GM21723 (cell line): Measurements from ENCODE around the gene SNORC.

ENCODE experiments used
- ATAC-seq: cut with Tn5 transposase; IDR thresholded peaks from one replicate; pipeline ENCODE4 v1.9.1; 2021; ENCODE audit warnings: mild to moderate bottlenecking, moderate library complexity; ENCODE audit not compliant: unreplicated experiment

SNORC gene

DNA sequence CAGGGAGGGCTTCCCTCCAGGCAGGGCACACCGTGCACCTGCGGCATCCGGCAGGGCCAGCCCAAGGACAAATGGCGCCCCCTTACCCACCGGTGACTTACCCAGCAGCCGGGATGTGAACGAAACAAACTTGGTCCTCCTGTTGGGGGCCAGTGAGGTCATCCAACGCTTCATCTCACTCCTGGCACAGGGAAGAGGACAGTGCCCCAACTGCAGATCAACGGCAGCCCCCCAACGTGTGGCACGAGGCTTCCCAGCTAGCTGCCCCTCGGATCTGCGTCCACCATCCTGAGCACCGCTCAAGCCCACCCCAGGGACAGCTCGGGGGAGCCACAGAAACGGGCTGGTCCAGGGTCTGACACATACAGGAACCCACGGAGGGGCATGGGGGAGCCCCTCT, 12.0 kb downstream of the SNORC start:
- no peak for ATAC-seq

DNA sequence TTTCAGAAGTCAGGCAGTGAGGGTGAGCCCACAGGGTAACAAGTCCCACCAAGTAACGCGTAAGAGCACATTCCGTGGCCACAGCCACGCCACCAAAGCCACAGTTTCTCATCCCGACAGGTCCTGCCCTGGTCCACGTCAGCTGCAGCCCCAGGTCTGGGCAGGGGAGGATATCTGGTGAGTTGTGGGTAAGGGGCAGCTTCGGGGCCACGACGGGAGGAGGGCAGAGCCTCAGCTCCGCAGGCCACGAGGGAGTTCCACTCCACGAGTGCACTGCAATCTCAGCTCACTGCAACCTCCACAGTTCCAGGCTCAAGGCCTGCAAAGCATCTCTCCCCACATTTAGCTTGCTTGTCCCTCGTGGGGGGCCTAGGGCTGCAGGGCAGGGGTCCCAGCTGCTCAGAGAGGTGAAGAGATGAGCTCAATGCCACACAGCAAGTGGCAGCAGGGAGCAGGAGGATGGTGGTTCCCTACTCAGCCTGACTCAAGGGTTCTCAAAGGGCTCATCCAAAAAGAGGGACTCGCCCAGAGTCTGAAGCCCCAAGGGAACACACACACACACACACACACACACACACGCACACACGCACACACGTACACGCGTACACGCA, 12.5 kb downstream of the SNORC start:
- ATAC-seq, result no peak

- no peak for ATAC-seq
These were observed 13.2 kb downstream of the SNORC start for GRCh38 chr2:232883116-232883721.

DNA sequence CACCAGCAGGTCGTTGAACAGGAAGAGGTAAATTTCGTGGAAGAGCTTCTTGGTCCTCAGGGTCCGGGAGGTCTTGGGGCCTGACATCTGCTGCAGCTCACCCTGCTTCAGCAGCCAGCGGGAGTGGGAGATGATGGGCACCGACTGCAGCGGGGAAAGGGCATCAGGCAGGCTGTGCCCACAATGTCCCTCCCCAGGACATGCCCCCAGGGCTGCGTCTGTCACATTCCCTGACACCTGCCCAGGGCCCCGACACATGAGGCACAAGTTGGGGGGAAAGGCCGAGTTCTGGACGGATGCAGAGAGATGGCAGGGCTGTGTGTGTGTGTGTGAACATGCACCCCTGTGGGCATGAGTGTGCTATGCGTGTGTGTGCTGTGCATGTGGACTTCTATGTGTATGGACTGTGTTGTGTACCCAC, 13.9 kb downstream of the SNORC start:
- no peak for ATAC-seq

DNA sequence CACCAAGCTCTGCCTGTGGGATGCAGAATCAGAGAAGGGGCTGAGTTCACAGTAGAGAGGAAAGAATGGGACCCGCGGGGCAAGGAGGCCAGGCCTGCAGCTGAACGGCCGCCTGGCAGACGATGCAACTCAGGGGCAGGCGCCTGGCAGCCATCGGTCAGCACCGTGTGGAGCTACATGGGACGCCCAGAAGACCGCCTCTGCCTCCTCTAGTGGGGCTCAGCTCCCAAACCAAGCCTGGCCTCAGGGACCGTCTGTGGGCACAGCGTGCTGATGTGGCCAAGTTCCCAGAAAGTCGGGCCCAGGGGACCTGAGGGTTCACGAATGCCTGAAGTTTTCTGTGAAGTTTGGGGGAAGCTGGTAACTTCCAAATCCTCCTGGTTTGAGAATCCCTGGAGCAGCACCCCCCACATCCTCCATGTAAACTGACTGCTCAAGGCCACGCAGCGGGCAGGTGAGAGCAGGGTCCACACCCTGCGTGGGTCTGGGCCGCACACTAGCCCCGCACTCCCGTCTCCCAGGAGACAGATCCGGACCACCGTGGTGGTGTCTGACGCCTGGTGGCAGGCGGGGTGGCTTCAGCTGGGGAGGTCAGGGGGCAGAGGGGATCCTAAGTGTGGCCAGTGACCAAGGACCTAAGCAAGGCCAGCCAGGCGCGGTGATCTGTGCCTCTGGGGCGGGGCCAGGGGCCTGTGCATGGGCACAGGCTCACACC, 14.6 kb downstream of the SNORC start:
- no peak for ATAC-seq

GRCh38 chr2:232885264-232885961, 15.3 kb downstream of the SNORC start:
- ATAC-seq, result no peak

- no peak for ATAC-seq
These were observed 16.1 kb downstream of the SNORC start for GRCh38 chr2:232886176-232886575.

GRCh38 chr2:232886632-232887031, 16.6 kb downstream of the SNORC start:
- ATAC-seq, result no peak

GRCh38 chr2:232887171-232887850, 17.2 kb downstream of the SNORC start:
- ATAC-seq, result no peak

- ATAC-seq, result no peak
These were observed 18.2 kb downstream of the SNORC start for GRCh38 chr2:232888099-232888836.

DNA sequence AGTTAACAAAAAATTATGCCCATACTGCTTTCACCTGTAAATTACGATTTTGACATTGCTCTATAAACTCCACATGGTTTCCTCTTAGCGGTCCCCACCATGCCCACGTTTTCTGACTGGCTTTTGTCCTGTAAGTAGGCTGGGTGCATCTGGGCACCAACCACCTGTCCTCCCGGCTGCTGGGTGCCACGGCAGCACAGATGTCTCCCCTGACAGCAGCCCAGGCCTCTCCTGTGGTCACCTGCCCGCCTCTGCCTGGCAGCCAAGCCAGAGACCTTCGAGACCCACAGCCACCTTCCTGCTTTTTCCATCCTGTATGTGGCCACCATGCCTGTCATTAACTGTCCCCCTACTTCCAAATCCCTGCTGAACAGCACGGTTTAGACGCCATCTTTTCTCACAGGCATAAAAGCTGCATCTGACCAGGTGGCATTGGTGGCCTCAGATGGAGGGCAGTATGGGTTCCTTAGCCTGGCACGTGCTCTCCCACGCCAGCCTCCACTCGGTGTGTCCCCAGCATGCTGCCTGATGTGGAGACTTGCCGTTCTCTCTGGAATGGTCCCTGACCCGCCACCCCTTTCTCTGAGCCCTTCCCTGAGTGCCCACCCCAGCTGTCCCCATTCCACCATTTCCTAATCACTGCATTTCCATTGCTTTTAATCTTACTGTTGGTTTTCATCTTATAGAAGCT, 18.9 kb downstream of the SNORC start:
- ATAC-seq, result no peak

DNA sequence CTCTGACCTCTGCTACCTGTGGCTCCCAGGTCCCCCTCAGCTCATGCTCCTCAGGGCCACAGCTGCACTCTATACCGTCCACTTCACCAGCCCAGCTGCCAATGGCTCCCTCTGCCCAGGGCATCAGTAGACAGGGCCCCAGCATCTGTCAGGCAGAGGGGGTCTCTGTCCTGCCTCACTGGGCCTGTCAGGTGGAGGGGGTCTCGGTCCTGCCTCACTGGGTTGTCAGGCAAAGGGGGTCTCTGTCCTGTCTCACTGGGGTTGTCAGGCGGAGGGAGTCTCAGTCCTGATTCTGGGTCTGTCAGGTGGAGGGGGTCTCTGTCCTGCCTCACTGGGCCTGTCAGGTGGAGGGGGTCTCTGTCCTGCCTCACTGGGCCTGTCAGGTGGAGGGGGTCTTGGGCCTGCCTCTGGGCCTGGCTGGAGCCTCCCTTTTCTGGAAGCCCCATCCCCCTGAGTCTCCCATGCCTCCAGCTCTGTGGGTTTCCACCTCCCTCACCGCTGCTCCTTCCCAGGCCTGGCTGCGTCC, 19.9 kb downstream of the SNORC start:
- ATAC-seq, result no peak

GRCh38 chr2:232890536-232890895, 20.5 kb downstream of the SNORC start:
- ATAC-seq, result no peak

- ATAC-seq, result no peak
These were observed 21.0 kb downstream of the SNORC start for GRCh38 chr2:232890896-232891601.

DNA sequence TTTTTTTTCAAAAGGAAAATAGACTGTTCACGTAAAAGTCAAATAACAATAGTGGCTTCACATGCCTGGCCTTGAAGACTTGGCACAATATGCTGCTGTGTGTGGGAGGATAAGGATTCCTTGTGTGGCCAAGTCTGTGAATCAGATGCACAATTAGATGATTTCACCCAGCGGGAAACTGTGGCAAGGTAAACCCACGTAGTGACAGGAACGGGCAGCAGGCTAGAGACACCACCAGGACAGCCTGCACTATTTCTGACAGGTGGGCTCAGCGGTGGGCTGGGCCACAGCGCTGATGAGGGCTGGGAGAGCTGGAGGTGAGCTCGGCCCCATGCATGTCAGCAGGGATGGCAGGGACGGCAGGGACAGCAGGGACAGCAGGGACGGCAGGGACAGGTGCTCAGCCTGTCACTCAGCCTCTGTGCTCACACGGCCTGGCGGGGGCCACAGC, 21.6 kb downstream of the SNORC start:
- ATAC-seq, result no peak

GRCh38 chr2:232892221-232892620, 22.2 kb downstream of the SNORC start:
- no peak for ATAC-seq

DNA sequence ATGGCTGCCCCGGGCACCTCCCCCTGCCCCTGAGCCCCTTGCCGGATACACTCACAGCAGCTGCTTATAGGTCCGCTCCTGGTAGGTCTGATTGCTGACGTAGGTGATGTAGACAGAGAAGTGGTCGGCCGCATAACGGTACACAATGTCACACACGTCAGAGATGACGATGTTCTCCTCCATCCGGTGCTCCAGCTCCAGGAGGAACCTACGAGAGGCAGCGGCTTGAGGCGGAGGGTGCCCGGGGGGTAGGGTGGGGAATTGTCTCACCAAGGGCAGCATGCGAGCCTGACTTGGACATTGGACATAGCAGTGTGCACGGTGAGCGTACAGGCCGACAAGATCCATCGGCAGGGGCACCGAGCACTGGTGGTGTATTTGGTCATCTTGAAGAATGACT, 22.8 kb downstream of the SNORC start:
- ATAC-seq, result no peak

GRCh38 chr2:232893834-232894233, 23.8 kb downstream of the SNORC start:
- no peak for ATAC-seq

- no peak for ATAC-seq
These were observed 24.2 kb downstream of the SNORC start for GRCh38 chr2:232894251-232894650.
